NCI-H345 treated with DMSO at 0.1 percent for 48 hours (cell line): Measurements from ENCODE around the gene XXYLT1.
A peak's percentile ranks its signal among the peaks of the same experiment; 100 is the strongest.

Experiments used
- DNase-seq: peaks from one replicate; lab custom pipeline; 2025; ENCODE audit not compliant: unreplicated experiment; lab: John Stamatoyannopoulos, UW

XXYLT1 gene

GRCh38 chr3:195172039-195172684 lies 98.8 kb downstream of the XXYLT1 start:
- no peak for DNase-seq

- DNase-seq = no peak
Measured at GRCh38 chr3:195171093-195171873, 99.7 kb downstream of the XXYLT1 start.

- no peak for DNase-seq
Measured at GRCh38 chr3:195170496-195170895, 100.5 kb downstream of the XXYLT1 start.

- DNase-seq = no peak
Measured at GRCh38 chr3:195169011-195169649, 101.8 kb downstream of the XXYLT1 start.

GRCh38 chr3:195168009-195168762 lies 102.8 kb downstream of the XXYLT1 start:
- no peak for DNase-seq

GRCh38 chr3:195165790-195166189 lies 105.2 kb downstream of the XXYLT1 start:
- peak; percentile 13 for DNase-seq

- no peak for DNase-seq
Measured at GRCh38 chr3:195165265-195165609, 105.7 kb downstream of the XXYLT1 start.

GRCh38 chr3:195164573-195165264 lies 106.2 kb downstream of the XXYLT1 start:
- no peak for DNase-seq

- DNase-seq = no peak
Measured at GRCh38 chr3:195163719-195164572, 107.0 kb downstream of the XXYLT1 start.

GRCh38 chr3:195162816-195163215 lies 108.1 kb downstream of the XXYLT1 start:
- no peak for DNase-seq

GRCh38 chr3:195162033-195162669 lies 108.8 kb downstream of the XXYLT1 start:
- DNase-seq = no peak

GRCh38 chr3:195160908-195161434 lies 110.0 kb downstream of the XXYLT1 start:
- no peak for DNase-seq

GRCh38 chr3:195160257-195160898 lies 110.6 kb downstream of the XXYLT1 start:
- no peak for DNase-seq

GRCh38 chr3:195159814-195160165 lies 111.2 kb downstream of the XXYLT1 start:
- DNase-seq = no peak

GRCh38 chr3:195159117-195159813 lies 111.7 kb downstream of the XXYLT1 start:
- DNase-seq = no peak

GRCh38 chr3:195156286-195156890 lies 114.6 kb downstream of the XXYLT1 start:
- no peak for DNase-seq

- no peak for DNase-seq
Measured at GRCh38 chr3:195155570-195156241, 115.3 kb downstream of the XXYLT1 start.
